ENCODE results near the gene PXYLP1.

The PXYLP1 gene

DNA sequence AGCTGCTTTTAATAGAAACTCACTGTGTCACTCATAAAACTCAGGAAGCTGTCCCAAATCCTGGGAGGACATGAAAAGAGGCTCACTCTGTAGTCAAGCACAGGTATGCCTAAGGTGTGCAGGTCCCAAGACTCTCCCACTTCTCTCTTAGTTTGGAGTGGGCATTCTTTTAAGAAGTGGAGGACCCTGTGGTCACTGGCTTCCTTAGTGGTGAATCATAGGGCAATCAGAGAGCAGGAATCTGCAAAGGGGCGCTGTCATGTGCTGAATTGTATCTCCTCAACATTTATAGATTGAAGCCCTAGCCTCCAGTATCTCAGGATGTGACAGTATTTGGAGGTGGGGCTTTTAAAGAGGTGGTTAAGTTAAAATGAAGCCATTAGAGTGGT lies 89.5 kb downstream of the PXYLP1 start:
- no peak overlapping the region for H2BK12ac ChIP-seq (ENCODE audit: low read length)
- H3K14ac ChIP-seq (ENCODE audit: low read length): no peak overlapping the region
- H3K27me3 ChIP-seq (ENCODE audit: insufficient read depth, low read length): no peaks in the 10 kb centered on the region
- no peak overlapping the region for H2AFZ ChIP-seq (ENCODE audit: insufficient read depth, low read length, poor library complexity)
- H2BK120ac ChIP-seq (ENCODE audit: insufficient read depth, low read length, poor library complexity): no peak overlapping the region
- H4K91ac ChIP-seq (ENCODE audit: low read depth, low read length): no peak overlapping the region
- no peaks in the 10 kb centered on the region for H3K79me2 ChIP-seq (ENCODE audit: control insufficient read depth, insufficient read depth, low read length, poor library complexity)
- H2AK5ac ChIP-seq (ENCODE audit: low read length): no peak overlapping the region
- H3K23ac ChIP-seq (ENCODE audit: low read length): no peak overlapping the region
- H3K4me1 ChIP-seq (ENCODE audit: control insufficient read depth in 1 of 2, insufficient read depth in 2 of 2, low read length in 2 of 2): peaks cover 0 to 4% of the 10 kb centered on the region in 2 experiments
- no peak overlapping the region for H3K4me2 ChIP-seq (ENCODE audit: low read length)
- H3K9me3 ChIP-seq (ENCODE audit: insufficient read depth, low read depth, low read length): peaks cover 4% of the 10 kb centered on the region
- no peak overlapping the region for H3K9ac ChIP-seq (ENCODE audit: low read length)
- no peak overlapping the region for H3K18ac ChIP-seq (ENCODE audit: low read length)
- no peak overlapping the region for H3K27ac ChIP-seq (ENCODE audit: low read depth, low read length)
- H4K8ac ChIP-seq (ENCODE audit: low read depth, low read length): peak overlapping the region; percentile 7
- H3K4me3 ChIP-seq (ENCODE audit: low read depth, low read length): no peak overlapping the region
- WGBS (ENCODE audit: extremely low coverage, insufficient coverage, insufficient read length): no CpG with 5 or more reads among the region's 1 CpG
- H4K12ac ChIP-seq (ENCODE audit: low read depth, low read length): no peak overlapping the region
- H2BK5ac ChIP-seq (ENCODE audit: low read depth, low read length, poor library complexity): no peak overlapping the region
- DNase-seq: no peak
- H3K4ac ChIP-seq (ENCODE audit: low read depth, low read length): no peak overlapping the region
- H3K36me3 ChIP-seq (ENCODE audit: control insufficient read depth in 1 of 2, insufficient read depth in 2 of 2, low read length in 2 of 2): no peaks in the 10 kb centered on the region
- H3K79me1 ChIP-seq (ENCODE audit: low read length): no peaks in the 10 kb centered on the region

DNA sequence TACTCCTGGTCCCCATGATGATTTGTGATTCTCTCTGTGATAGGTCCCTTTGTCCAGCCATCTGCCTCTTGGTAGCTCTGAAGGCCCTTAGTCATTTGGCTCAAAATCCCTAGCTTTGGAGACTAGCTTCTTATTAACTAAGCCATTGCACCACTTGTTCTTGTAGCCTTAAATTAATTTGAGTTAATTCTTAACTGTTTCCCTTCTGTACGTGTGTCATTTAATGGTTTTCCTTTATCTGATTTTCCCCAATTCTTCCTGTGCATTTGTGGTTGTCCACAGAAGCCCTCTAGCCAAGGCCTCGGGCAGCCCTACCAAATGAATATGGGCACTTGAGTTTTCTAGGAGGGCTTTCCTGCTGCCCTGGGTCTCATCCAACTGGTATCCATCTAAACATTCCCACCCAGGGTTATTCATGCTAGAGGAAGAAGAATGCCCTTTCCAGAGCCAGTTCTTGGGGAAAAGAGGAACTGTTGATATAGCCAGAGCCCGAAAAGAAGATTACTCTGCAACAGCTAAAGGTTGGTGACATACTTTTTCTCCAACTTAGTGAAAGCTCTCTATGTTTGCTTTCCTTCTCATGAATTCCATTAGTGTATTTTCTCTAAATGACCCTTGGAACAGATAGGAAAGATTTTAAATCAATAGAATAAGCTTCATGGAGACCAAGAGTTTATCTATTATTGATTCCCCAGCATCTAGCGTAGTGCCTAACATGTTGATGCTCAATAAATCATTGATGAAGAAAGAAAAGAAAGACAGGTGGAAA lies 92.5 kb downstream of the PXYLP1 start:
- no CpG with 5 or more reads among the region's 4 CpGs for WGBS (ENCODE audit: extremely low coverage, insufficient coverage, insufficient read length)
- Histone ChIP-seq H2BK5ac (ENCODE audit: low read depth, low read length, poor library complexity) (no peak overlapping the region), H2BK12ac (ENCODE audit: low read length) (no peak overlapping the region), H3K9me3 (ENCODE audit: insufficient read depth, low read depth, low read length) (no peaks in the 10 kb centered on the region), H3K79me2 (ENCODE audit: control insufficient read depth, insufficient read depth, low read length, poor library complexity) (no peaks in the 10 kb centered on the region), H2AK5ac (ENCODE audit: low read length) (no peak overlapping the region), H3K36me3 (ENCODE audit: control insufficient read depth in 1 of 2, insufficient read depth in 2 of 2, low read length in 2 of 2) (no peaks in the 10 kb centered on the region), H3K4me3 (ENCODE audit: low read depth, low read length) (no peak overlapping the region), H3K18ac (ENCODE audit: low read length) (no peak overlapping the region), H4K8ac (ENCODE audit: low read depth, low read length) (no peak overlapping the region), H3K27me3 (ENCODE audit: insufficient read depth, low read length) (no peaks in the 10 kb centered on the region), H4K91ac (ENCODE audit: low read depth, low read length) (no peak overlapping the region), H3K4me2 (ENCODE audit: low read length) (no peak overlapping the region), H3K27ac (ENCODE audit: low read depth, low read length) (no peak overlapping the region), H3K23ac (ENCODE audit: low read length) (no peak overlapping the region), H2AFZ (ENCODE audit: insufficient read depth, low read length, poor library complexity) (no peak overlapping the region), H4K12ac (ENCODE audit: low read depth, low read length) (no peak overlapping the region), H3K4ac (ENCODE audit: low read depth, low read length) (no peak overlapping the region), H3K9ac (ENCODE audit: low read length) (no peak overlapping the region), H2BK120ac (ENCODE audit: insufficient read depth, low read length, poor library complexity) (no peak overlapping the region), H3K14ac (ENCODE audit: low read length) (no peak overlapping the region), H3K4me1 (ENCODE audit: control insufficient read depth in 1 of 2, insufficient read depth in 2 of 2, low read length in 2 of 2) (peaks cover 0 to 4% of the 10 kb centered on the region in 2 experiments), H3K79me1 (ENCODE audit: low read length) (no peaks in the 10 kb centered on the region)
- DNase-seq: no peak

DNA sequence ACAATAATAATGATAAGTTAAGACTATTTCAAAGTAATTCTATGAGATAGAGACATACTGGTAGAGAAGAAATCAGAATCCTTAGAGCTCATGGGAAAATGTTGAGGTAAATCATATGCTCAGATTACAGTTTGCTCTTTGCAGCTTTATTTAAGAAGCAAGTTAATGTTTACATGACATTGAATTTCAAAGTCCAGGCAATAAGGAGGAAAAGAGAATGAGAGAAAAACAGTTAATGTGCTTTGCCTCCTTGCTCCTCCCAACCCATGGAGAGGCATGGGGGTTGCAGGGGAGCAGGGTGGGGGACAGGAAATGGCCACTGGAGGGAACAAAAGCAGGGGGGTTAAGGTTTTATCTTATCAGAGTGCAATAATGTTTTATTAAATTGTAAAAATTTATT lies 94.5 kb downstream of the PXYLP1 start:
- no peak overlapping the region for H3K18ac ChIP-seq (ENCODE audit: low read length)
- H2AFZ ChIP-seq (ENCODE audit: insufficient read depth, low read length, poor library complexity): no peak overlapping the region
- no peak overlapping the region for H4K8ac ChIP-seq (ENCODE audit: low read depth, low read length)
- H4K91ac ChIP-seq (ENCODE audit: low read depth, low read length): no peak overlapping the region
- no peak overlapping the region for H3K27ac ChIP-seq (ENCODE audit: low read depth, low read length)
- H3K79me1 ChIP-seq (ENCODE audit: low read length): no peaks in the 10 kb centered on the region
- no peak overlapping the region for H2AK5ac ChIP-seq (ENCODE audit: low read length)
- H3K4me1 ChIP-seq (ENCODE audit: control insufficient read depth in 1 of 2, insufficient read depth in 2 of 2, low read length in 2 of 2): peaks cover 0 to 3% of the 10 kb centered on the region in 2 experiments
- no peak for DNase-seq
- H3K36me3 ChIP-seq (ENCODE audit: control insufficient read depth in 1 of 2, insufficient read depth in 2 of 2, low read length in 2 of 2): no peaks in the 10 kb centered on the region
- H2BK120ac ChIP-seq (ENCODE audit: insufficient read depth, low read length, poor library complexity): no peak overlapping the region
- H3K4me2 ChIP-seq (ENCODE audit: low read length): no peak overlapping the region
- no peaks in the 10 kb centered on the region for H3K9me3 ChIP-seq (ENCODE audit: insufficient read depth, low read depth, low read length)
- no peak overlapping the region for H4K12ac ChIP-seq (ENCODE audit: low read depth, low read length)
- no peak overlapping the region for H3K4ac ChIP-seq (ENCODE audit: low read depth, low read length)
- no peaks in the 10 kb centered on the region for H3K27me3 ChIP-seq (ENCODE audit: insufficient read depth, low read length)
- no peak overlapping the region for H3K9ac ChIP-seq (ENCODE audit: low read length)
- H2BK5ac ChIP-seq (ENCODE audit: low read depth, low read length, poor library complexity): no peak overlapping the region
- no peak overlapping the region for H3K4me3 ChIP-seq (ENCODE audit: low read depth, low read length)
- H3K79me2 ChIP-seq (ENCODE audit: control insufficient read depth, insufficient read depth, low read length, poor library complexity): no peaks in the 10 kb centered on the region
- no peak overlapping the region for H3K23ac ChIP-seq (ENCODE audit: low read length)
- no peak overlapping the region for H2BK12ac ChIP-seq (ENCODE audit: low read length)
- H3K14ac ChIP-seq (ENCODE audit: low read length): no peak overlapping the region

DNA sequence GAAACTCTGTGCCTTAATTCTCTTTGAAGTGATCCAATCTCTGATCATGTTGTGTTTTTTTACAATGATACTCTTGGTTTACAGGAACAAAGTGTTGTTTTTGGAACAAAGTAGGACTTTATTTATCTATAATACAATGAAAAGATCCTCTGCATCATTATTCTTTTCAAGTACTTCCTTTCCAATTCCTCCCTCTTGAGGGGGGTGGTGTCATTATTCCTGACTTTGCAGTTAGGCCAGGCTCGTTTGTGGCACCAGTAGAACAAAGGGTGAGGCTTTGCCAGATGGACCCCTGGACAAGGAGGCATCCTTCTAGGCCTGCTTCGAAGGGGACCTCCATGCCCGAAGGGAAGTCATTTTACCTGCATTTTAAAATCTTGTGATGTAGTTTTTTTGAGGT lies 95.0 kb downstream of the PXYLP1 start:
- no peak overlapping the region for H3K4me2 ChIP-seq (ENCODE audit: low read length)
- no peaks in the 10 kb centered on the region for H3K79me2 ChIP-seq (ENCODE audit: control insufficient read depth, insufficient read depth, low read length, poor library complexity)
- H3K27ac ChIP-seq (ENCODE audit: low read depth, low read length): no peak overlapping the region
- no peak overlapping the region for H3K23ac ChIP-seq (ENCODE audit: low read length)
- no peak overlapping the region for H2BK120ac ChIP-seq (ENCODE audit: insufficient read depth, low read length, poor library complexity)
- H2AK5ac ChIP-seq (ENCODE audit: low read length): no peak overlapping the region
- H3K4me1 ChIP-seq (ENCODE audit: control insufficient read depth in 1 of 2, insufficient read depth in 2 of 2, low read length in 2 of 2): peaks cover 0 to 4% of the 10 kb centered on the region in 2 experiments
- no peak for DNase-seq
- no peaks in the 10 kb centered on the region for H3K36me3 ChIP-seq (ENCODE audit: control insufficient read depth in 1 of 2, insufficient read depth in 2 of 2, low read length in 2 of 2)
- no peak overlapping the region for H3K9ac ChIP-seq (ENCODE audit: low read length)
- no peak overlapping the region for H3K14ac ChIP-seq (ENCODE audit: low read length)
- no peak overlapping the region for H4K8ac ChIP-seq (ENCODE audit: low read depth, low read length)
- no peak overlapping the region for H2BK12ac ChIP-seq (ENCODE audit: low read length)
- H3K18ac ChIP-seq (ENCODE audit: low read length): no peak overlapping the region
- no peak overlapping the region for H2AFZ ChIP-seq (ENCODE audit: insufficient read depth, low read length, poor library complexity)
- no peak overlapping the region for H4K12ac ChIP-seq (ENCODE audit: low read depth, low read length)
- no peak overlapping the region for H3K4ac ChIP-seq (ENCODE audit: low read depth, low read length)
- no peak overlapping the region for H4K91ac ChIP-seq (ENCODE audit: low read depth, low read length)
- H3K9me3 ChIP-seq (ENCODE audit: insufficient read depth, low read depth, low read length): no peaks in the 10 kb centered on the region
- no peak overlapping the region for H3K4me3 ChIP-seq (ENCODE audit: low read depth, low read length)
- no CpG with 5 or more reads among the region's 3 CpGs for WGBS (ENCODE audit: extremely low coverage, insufficient coverage, insufficient read length)
- H3K79me1 ChIP-seq (ENCODE audit: low read length): no peaks in the 10 kb centered on the region
- no peak overlapping the region for H2BK5ac ChIP-seq (ENCODE audit: low read depth, low read length, poor library complexity)
- no peaks in the 10 kb centered on the region for H3K27me3 ChIP-seq (ENCODE audit: insufficient read depth, low read length)

All from trophoblast cell (in vitro differentiated cells and primary cell).